NCI-H187 treated with DMSO at 0.1 percent for 48 hours (cell line): ENCODE results near the gene LLCFC1.
"Not testable (repeated sequence)": the region's sequence is repeated elsewhere in the genome, so short reads cannot be mapped to it uniquely, and the experiment has no call there.

ENCODE experiments used
- DNase-seq: peaks from one replicate; lab custom pipeline; 2025; lab: John Stamatoyannopoulos, UW

The LLCFC1 gene

DNA sequence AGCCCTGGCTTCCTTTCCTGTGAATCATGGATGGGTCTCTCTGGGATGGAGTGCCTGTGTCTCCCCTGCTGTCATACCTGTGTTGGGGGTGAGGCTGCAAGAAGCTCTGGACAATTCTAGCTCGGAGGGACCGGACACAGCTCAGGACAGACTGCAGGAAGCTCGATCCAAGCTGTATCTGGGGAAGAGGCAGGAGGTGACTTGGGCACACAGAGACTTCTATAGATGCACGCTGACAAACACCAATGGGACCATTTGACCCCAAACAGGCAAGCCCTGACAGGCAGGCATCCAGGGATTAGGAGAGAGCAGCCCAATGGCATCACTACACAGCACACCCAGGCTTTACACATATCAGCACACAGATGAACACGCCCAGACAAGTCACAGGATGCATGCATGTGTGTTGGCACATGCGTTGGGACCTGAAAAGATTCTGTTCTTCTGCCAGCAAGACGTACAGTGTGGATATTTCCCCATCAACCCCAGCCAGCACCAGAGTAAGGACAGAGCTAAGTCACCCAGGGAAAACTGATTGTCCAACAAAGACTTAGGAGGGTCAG is 4.5 kb downstream of the LLCFC1 start:
- no peak for DNase-seq

DNA sequence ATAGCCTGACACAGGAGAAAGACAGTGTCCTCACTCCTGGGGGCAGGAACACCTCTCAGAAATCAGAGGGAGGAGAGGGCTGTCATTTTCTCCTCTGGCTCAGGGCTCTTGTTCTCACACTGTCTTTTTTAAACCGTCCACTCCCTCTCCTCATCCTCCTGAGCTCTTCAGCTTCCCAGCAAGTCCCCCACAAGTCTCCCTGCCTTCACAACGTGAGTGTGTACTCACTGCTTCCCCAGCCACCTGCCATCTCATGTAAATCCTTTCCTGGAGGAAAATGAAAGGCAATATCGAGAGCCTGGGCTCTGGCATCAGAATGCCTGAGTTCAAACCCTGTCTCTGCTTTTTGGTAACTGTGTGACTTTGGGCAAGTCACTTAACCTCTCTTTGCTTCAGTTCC is 5.7 kb downstream of the LLCFC1 start:
- no peak for DNase-seq

DNA sequence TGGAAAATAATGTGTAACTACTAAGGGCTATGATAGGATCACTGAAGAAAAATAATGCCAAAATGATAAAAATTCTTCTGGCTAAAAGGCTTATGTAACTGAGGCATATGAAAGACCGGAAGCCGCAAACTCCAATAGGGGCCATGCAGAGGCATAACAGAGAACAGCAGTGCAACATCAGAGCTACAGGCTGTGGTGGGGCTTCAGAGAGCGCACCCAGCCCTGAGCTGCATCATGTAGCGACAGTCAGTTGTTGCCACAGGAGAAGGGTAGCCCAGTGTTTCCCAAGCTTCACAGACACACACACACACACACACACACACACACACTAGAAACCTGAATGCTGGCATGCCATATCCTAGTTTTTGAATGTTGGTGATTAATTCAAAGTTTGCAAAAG is 9.3 kb downstream of the LLCFC1 start:
- no peak for DNase-seq

DNA sequence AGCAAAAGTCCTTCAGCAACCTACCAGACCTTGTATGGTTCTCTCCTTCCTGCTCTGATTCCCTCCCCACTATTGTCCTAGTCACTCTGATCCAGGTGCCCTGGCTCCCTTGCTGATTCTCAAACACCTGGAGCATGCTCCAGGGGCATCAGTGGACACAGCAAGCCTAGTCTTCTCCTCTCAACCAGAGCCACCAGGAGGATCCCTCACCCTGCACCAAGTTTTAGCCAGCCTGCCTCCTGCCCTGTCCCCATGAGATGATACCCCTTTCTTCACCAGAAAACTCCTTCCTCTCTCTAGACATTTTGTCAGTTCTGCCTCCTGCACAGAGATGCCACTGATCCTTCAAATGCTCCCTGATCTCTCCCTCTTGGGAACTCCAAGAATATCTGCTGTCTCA is 11.0 kb downstream of the LLCFC1 start:
- no peak for DNase-seq

DNA sequence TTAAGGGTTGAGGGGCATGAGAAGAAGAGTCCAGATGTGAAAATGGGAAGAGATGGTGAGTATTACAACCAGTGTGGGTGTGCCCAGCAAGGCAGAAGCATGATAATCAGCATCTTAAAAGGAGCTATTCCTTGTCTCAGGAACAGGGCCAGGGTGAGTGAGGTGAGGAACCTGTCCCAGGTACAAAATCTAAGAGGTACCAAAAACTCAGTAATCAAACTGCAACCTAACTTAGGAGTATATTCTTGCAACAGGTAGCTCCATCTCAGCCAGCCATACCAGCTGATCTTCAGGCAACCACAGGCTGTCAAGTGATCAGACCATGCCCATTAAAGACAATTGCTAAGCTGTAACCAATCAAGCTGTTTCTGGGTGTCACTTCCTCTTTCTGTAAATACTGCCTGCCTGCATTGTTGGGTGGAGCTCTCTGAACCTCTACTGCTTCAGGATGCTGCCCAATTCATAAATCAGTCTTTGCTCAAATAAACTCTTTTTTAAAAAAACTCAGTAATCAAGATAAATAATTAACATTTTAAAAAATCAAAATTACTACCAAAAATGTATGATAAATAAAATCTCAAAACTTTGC is 15.5 kb downstream of the LLCFC1 start:
- no peak for DNase-seq

DNA sequence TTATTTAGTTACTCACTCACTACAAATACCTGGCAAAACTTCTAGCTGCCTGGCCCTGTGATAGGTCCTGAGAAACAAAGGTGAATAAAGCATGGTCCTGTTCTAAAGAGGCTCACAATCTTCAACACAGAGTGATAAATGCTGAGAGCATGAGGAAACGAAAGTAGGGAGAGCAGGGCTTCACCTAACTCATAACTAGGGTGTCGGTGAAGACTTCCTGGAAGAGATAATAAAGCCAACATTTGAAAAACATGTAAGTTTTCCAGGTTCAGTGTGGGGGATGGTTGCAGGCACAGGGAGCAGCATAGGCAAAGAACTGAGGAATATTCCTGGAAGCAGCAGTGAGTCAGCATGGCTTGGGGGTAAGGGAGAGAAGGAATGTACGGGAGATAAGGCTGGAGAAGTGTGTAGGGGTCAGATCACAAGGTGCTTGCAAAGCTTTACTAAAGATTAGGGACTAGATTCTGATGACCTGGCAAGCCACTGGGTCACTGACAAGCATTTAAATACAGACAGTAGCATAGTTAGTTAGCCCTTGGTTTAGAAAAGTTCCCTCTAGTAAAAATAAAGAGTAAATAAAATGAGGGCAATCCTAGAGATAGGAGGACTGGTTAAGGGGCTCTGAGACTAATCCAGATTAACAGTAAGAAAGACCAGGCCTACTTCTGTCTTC is 17.8 kb downstream of the LLCFC1 start:
- no peak for DNase-seq

DNA sequence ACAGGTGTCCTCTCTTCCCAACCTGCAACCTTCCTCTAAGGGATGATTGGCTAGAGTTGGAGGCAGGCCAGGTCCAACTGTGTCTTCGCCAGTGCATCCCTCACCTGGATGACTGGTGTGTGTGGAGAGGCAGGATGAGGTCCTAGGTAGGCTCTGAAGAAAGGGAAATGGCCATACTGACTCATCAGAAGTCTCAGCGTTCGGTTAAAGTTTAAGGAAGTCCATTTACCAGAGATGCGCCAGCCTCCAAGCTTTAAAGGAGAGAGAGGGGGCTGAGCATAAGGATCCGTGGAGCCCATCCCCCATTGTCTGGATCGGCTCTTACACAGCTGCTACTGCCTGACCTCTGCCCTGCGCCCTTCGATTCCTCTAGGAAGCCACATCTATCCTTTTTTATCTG is 18.4 kb downstream of the LLCFC1 start:
- DNase-seq = no peak

DNA sequence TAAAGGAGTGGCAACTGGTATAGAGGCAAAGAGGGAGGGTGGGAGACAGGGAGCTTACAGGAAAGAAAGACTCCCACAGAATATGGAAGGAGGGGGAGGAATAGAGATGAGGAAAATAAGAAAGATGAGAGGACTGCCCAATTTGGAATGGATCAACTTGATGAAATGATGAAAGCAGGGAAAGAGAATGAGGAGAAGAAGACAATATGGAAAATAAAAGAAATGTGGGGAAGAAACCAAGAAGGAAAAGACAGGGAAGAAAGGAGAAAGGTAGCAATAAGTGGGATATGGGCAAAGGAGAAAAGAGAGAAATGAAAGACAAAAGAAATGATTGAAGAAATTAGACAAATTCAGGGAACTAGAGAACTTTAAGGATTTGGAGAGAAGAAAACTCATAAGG is 19.9 kb downstream of the LLCFC1 start:
- no peak for DNase-seq

DNA sequence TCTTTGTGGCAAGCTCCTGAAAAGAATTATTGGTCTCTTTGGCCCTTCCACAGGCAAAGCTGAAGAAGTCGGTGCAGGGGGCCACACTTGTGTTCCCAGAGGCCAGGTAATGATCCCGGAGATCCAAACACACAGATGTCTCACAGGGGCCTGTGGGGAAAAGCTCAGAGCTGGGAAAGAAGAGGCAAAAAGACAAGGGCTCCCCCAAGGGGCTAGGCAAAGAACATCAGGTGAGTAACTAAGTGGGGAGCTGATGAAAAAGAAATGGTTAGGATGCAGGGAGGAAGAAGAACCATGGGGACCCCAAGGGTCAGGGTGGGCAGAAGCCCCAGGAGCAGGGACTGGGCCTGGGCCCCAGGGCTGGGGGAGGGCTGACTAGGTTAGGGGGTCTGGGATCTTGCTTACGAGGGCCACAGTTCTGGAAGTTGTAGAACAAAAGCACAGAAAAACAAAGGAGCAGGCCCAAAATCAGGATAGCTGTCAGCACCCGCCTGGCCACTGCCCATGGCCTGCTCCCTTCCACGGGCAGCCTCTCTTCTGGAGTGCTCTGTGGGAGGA is 21.8 kb downstream of the LLCFC1 start:
- DNase-seq = no peak

DNA sequence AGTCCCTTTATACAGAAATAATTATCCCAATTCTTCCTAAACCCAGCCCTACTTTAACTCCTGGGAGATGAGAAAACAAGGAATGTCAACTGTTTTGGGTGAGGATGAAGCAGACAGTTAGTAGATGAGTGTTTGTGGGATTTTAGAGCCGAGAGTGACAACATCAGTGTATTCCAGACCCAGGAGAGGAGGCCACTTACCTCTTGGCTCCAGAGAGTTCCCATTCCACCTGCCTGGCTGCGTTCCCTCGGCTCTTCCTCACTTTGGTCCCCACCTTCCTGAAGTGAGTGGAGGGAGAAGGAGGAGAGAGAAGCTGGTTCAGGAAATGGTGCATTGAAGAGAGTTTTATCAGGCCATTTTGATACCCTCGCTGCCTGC is 22.3 kb downstream of the LLCFC1 start:
- DNase-seq = no peak

DNA sequence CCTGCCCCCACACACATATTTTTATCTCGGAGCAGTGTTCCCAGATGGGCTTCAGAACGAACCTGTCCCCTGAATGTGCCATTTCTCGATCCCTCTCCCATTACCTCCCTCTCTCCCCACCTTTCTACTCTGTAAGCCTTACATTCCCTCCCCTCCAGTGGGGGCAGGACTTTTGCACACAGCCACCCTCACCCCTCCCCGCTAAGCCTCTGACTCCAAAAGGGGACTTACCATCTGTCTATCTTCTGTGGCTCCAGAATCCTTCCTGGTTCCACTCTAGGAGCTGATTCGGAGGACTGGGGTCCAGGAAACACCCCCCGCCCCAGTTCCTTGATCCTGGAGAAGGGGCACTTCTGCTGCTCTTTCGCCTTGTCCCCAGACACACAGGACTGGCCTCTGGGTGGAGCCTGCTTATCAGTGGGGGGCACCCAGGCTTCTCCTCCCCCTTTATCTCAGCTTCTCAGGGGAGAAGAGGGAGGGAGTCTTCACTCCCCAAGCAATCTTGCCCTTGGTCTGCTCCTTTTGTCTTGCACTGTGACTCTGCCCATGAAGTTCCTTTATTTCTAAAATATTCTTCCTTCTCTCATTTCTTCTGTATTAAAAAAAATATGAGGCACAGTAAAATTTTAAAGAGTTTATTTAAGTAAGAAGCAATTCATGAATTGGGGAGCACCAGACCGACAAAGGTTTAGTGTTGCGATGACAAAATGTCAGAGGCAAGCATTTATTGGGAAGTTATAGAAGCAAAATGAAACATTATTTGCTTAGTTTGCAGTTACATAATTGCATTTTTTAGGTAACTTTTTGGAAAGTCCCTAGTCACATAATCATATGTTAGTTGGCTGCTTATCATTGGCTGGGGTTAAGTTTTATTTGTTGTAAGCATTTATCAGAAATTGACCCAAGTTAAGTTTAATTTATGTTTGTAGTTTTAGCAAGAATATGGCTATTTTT is 23.0 kb downstream of the LLCFC1 start, which contains the start of gene KEL:
KEL (minus strand) TSS at position 391 of the 954 bp plus-strand sequence; CDS start at position 234, 157 bp downstream.
- DNase-seq = no peak

DNA sequence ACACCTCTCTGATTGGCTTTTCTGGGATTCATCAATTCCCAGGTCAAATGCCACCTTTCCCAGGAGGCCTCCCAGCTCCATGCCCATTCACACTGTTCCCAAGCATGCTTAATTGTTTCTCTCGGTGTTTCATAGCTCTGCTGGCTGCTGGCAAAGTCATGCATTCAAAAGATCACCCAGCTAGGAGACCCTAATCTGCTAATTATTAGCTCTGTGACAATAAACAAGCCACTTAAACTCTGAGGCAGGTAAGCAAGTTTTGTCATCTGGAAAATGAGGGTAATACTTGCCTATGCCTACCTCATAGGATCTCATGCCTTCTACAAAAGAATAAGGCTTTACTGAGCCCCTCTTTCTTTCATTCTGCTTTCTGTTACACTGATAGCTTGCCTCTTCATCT is 23.7 kb downstream of the LLCFC1 start:
- DNase-seq = no peak

DNA sequence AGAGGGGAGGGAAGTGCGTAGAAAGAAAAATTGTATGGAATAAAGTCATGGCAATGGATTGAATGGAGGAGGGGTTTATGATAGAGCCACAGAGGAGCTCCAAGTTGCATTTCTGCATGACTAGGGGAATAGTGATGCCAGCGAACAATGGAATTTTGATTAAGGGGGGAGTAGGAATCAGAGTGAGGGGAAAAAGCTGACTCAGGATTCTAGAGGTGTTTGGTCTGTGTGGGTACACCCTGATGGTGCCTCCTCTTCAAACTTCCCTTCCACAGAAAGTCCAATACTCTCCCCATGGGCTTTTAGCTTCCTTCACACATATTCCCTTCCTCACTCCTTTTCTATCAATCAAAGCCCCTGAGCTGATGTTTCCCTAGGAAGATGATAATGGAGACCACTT is 24.7 kb downstream of the LLCFC1 start:
- no peak for DNase-seq

DNA sequence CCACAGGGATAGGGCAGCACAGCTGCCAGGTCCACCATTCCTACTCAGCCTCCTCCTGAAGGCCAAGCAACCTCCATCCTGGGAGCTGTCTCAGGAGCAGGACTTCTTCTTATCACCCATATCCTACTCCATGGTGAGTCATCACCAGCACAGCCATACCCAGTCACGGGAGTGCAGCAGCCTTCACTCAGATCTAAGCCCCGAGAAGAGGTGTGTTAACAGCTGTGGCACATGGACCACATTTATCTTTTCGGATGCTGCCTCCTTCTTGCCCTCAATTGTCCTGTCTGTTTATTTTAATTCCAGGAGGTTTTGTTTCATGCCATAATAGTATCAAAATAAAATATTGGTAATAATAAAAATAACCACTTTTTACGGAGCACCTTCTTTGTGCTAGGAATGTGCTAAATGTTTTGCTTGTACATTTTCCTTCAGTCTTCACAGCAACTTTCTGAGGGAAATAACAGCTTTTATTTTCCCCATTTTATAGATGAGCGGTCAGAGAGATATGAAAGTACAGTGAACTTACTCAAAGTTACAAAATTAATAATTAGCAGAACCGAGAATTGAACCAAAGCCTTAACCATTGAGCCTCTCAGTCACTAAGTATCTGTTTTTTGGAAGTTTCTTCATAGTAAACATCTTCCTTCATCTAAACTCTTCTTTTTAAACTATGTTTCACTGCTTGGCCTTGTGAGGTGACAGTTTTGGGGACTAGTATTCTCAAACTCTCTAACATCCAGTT is 25.4 kb downstream of the LLCFC1 start:
- no peak for DNase-seq

DNA sequence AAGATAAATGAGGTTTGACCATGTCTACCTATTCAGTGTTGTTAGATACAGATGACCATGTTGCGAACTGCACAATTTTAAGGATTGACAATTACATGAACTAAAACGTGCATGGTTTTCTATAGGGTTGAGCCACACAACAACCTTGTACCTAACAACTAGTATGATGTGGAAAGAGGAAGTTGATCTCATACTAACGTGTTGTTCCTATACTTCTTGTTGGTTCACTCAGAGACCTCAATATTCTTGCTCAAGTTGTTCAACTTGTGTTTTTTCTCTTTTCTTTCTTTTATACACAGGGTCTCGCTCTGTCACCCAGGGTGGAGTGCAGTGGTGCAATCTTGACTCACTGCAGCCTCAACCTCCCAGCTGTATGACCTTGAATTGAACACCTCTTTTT is 28.9 kb downstream of the LLCFC1 start:
- DNase-seq = no peak

DNA sequence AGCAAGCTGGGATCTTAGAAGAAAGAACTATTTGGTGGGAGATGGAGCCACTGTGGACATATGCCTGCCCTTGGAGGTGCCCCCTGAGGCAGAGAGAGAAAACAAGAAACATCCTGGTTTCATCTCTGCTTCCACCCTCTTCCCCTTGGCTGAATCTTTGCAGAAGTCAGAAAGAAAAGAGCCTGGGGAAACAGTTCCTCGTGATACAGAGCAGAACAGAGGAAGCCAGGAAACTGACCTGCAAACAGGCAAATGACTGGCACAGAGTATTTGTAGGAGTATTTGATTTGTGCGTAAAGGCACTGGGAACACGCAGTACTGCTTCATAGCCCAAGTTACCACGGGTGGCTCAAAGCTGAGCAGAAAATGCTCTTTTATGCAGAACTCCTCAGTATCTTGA is 29.9 kb downstream of the LLCFC1 start:
- no peak for DNase-seq

DNA sequence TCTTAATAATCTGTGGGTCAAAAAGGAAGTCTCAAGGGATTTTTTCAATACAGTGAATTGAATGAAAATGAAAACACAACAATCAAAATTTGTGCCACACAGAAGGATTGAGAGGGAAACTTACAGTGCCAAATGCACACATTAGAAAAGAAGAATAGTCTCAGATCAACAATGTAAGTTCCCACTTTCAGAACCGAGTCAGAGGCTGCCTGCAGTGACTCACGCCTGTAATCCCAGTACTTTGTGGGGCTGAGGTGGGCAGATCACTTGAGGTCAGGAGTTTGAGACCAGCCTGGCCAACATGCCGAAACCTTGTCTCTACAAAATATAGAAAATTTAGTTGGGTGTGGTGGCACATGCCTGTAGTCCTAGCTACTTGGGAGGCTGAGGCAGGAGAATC is 35.3 kb downstream of the LLCFC1 start:
- no peak for DNase-seq

DNA sequence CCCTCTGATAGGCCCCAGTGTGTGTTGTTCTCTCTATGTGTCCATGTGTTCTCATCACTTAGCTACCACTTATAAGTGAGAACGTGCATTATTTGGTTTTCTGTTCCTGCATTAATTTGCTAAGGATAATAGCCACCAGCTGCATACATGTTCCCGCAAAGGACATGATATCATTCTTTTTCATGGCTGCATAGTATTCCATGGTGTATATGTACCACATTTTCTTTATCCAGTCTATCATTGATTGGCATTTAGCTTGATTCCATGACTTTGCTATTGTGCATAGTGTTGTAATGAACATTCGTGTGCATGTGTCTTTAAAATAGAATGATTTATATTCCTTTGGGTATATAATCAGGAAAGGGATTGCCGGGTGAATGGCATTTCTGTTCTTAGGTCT is 39.1 kb downstream of the LLCFC1 start:
- not testable (repeated sequence) for DNase-seq

DNA sequence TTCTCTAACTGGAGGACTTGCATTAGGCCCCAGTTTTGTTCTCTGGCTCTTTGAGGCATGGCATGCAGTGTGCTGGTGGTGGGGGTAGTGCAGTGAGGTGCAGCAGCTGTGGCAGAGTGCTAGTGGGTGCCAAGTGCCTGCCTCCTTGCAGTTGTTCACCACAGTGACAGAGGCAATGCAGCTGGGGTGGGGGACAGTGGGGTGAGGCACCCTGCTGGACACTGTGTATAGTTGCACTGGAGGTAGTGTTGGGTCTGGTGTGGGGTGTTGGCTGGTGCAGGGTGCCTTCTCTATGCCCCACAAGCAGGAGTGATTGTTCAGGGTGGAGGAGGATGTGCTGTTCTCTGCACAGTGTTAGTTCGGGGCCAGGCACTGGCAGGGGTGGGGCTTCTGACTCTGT is 44.5 kb downstream of the LLCFC1 start:
- DNase-seq = no peak

DNA sequence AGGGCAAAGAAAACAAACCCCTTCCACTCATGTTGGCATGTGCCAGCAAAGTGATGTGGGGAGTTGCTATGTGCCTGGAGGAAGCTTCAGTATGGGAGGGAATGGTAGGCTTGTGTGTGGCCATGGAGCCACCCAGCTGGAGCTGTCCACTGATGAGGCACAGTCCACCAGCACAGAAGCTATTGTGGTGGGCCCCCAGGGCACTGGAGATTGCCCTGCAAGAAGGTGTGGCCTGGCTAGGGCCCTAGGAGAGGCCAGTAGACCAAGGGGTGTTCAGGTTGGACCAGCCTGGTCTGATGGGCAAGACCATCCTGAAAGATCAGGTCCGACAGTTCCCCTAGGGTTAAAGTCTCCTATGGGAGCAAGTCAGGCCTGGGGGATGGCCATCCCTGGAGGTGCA is 45.0 kb downstream of the LLCFC1 start:
- no peak for DNase-seq
